ENCODE data around the gene DYNLL1. TPM values are rescaled to one million over a fixed set of nuclear protein-coding genes. Genes with fewer than 3 reads are reported as not detected.
A peak's percentile ranks its signal among the peaks of the same experiment; 100 is the strongest.

Gene DYNLL1
- total RNA-seq, 1 donor from 2014 or later, result 386 TPM

GRCh38 chr12:120455302-120455701 is 40.6 kb upstream of the DYNLL1 start:
- no peak for TF ChIP-seq CTCF (IDR thresholded peaks at IDR 0.05; ENCODE audit: unreplicated experiment)
- H3K4me3 Mint-ChIP-seq (ENCODE audit: low read depth), result no peak overlapping the region
- H3K27me3 Mint-ChIP-seq, result no peaks in the 10 kb centered on the region
- peaks cover 11% of the 10 kb centered on the region for H3K4me1 Mint-ChIP-seq (ENCODE audit: low read depth)
- peaks cover 17% of the 10 kb centered on the region for H3K36me3 Mint-ChIP-seq (ENCODE audit: insufficient read depth)
- DNase-seq (ENCODE audit: low spot score, unreplicated experiment), result no peak
- no peaks in the 10 kb centered on the region for H3K9me3 Mint-ChIP-seq (ENCODE audit: low read depth)
- H3K27ac Mint-ChIP-seq, result no peak overlapping the region

- Mint-ChIP-seq H3K4me3 (ENCODE audit: low read depth) (no peak overlapping the region), H3K4me1 (ENCODE audit: low read depth) (peaks cover 11% of the 10 kb centered on the region), H3K27ac (peak overlapping the region; percentile 15), H3K36me3 (ENCODE audit: insufficient read depth) (peaks cover 21% of the 10 kb centered on the region), H3K27me3 (no peaks in the 10 kb centered on the region), H3K9me3 (ENCODE audit: low read depth) (no peaks in the 10 kb centered on the region)
- peak; percentile 47 for TF ChIP-seq CTCF (IDR thresholded peaks at IDR 0.05; ENCODE audit: unreplicated experiment)
- no peak for DNase-seq (ENCODE audit: low spot score, unreplicated experiment)
Measured at GRCh38 chr12:120457133-120457532, 38.8 kb upstream of the DYNLL1 start.

- Mint-ChIP-seq H3K4me1 (ENCODE audit: low read depth) (no peaks in the 10 kb centered on the region), H3K36me3 (ENCODE audit: insufficient read depth) (peaks cover 29% of the 10 kb centered on the region), H3K9me3 (ENCODE audit: low read depth) (no peaks in the 10 kb centered on the region), H3K4me3 (ENCODE audit: low read depth) (no peak overlapping the region), H3K27ac (no peak overlapping the region), H3K27me3 (no peaks in the 10 kb centered on the region)
- no peak for TF ChIP-seq CTCF (IDR thresholded peaks at IDR 0.05; ENCODE audit: unreplicated experiment)
- no peak for DNase-seq (ENCODE audit: low spot score, unreplicated experiment)
Measured at GRCh38 chr12:120460157-120460556, 35.8 kb upstream of the DYNLL1 start.

- Mint-ChIP-seq H3K36me3 (ENCODE audit: insufficient read depth) (peaks cover 31% of the 10 kb centered on the region), H3K4me1 (ENCODE audit: low read depth) (peaks cover 10% of the 10 kb centered on the region), H3K27ac (no peak overlapping the region), H3K9me3 (ENCODE audit: low read depth) (no peaks in the 10 kb centered on the region), H3K4me3 (ENCODE audit: low read depth) (no peak overlapping the region), H3K27me3 (no peaks in the 10 kb centered on the region)
- DNase-seq (ENCODE audit: low spot score, unreplicated experiment), result no peak
- TF ChIP-seq CTCF (IDR thresholded peaks at IDR 0.05; ENCODE audit: unreplicated experiment), result no peak
Measured at GRCh38 chr12:120462099-120462640, 33.7 kb upstream of the DYNLL1 start.

- TF ChIP-seq CTCF (IDR thresholded peaks at IDR 0.05; ENCODE audit: unreplicated experiment), result no peak
- H3K4me1 Mint-ChIP-seq (ENCODE audit: low read depth), result peaks cover 17% of the 10 kb centered on the region
- H3K9me3 Mint-ChIP-seq (ENCODE audit: low read depth), result no peaks in the 10 kb centered on the region
- DNase-seq (ENCODE audit: low spot score, unreplicated experiment), result no peak
- peaks cover 30% of the 10 kb centered on the region for H3K36me3 Mint-ChIP-seq (ENCODE audit: insufficient read depth)
- H3K27me3 Mint-ChIP-seq, result no peaks in the 10 kb centered on the region
- no peak overlapping the region for H3K4me3 Mint-ChIP-seq (ENCODE audit: low read depth)
- peak overlapping the region; percentile 85 for H3K27ac Mint-ChIP-seq
Measured at GRCh38 chr12:120463712-120464111, 32.2 kb upstream of the DYNLL1 start.

Measured in progenitor cell of endocrine pancreas (in vitro differentiated cells).